Measurements from ENCODE around the gene KRT39. TPM values are rescaled to one million over a fixed set of nuclear protein-coding genes. Genes with fewer than 3 reads are reported as not detected.
"Not testable (repeated sequence)": the region's sequence is repeated elsewhere in the genome, so short reads cannot be mapped to it uniquely, and the experiment has no call there.

Gene KRT39
- polyA plus RNA-seq (2014; cell fraction: cytosol; rRNA removed), result not detected in 2 replicates
- polyA plus RNA-seq (2014; cell fraction: nucleus; rRNA removed), result not detected in 2 replicates

- DNase-seq (ENCODE audit: low spot score), result no peak
Measured at GRCh38 chr17:40966848-40967247, at the start of gene KRT39. TSS of gene KRT39 (minus strand) at chr17:40966948. CDS start at chr17:40966856, 92 bp downstream.

GRCh38 chr17:41015454-41015853 is 48.7 kb upstream of the KRT39 start:
- DNase-seq (ENCODE audit: low spot score), result no peak

- DNase-seq (ENCODE audit: low spot score), result peak; percentile 35
Measured at GRCh38 chr17:41013606-41014005, 46.9 kb upstream of the KRT39 start.

- DNase-seq (ENCODE audit: low spot score), result no peak
Measured at GRCh38 chr17:41013181-41013580, 46.4 kb upstream of the KRT39 start.

- DNase-seq (ENCODE audit: low spot score), result no peak
Measured at GRCh38 chr17:41012326-41013120, 45.8 kb upstream of the KRT39 start.

GRCh38 chr17:41010441-41010840 is 43.7 kb upstream of the KRT39 start:
- DNase-seq (ENCODE audit: low spot score), result no peak

GRCh38 chr17:41009936-41010335 is 43.2 kb upstream of the KRT39 start:
- DNase-seq (ENCODE audit: low spot score), result no peak

GRCh38 chr17:41009301-41009760 is 42.6 kb upstream of the KRT39 start:
- no peak for DNase-seq (ENCODE audit: low spot score)

GRCh38 chr17:41008811-41009210 is 42.1 kb upstream of the KRT39 start, which contains the start of gene KRTAP3-1:
TSS of gene KRTAP3-1 (minus strand) at chr17:41009128. CDS start at chr17:41009074, 54 bp downstream.
- DNase-seq (ENCODE audit: low spot score), result no peak

GRCh38 chr17:41004397-41004796 is 37.6 kb upstream of the KRT39 start:
- no peak for DNase-seq (ENCODE audit: low spot score)

GRCh38 chr17:41003926-41004325 is 37.2 kb upstream of the KRT39 start:
- no peak for DNase-seq (ENCODE audit: low spot score)

- DNase-seq (ENCODE audit: low spot score), result no peak
Measured at GRCh38 chr17:41002814-41003213, 36.1 kb upstream of the KRT39 start.

- DNase-seq (ENCODE audit: low spot score), result no peak
Measured at GRCh38 chr17:41001795-41002194, 35.0 kb upstream of the KRT39 start.

GRCh38 chr17:40999563-40999962 is 32.8 kb upstream of the KRT39 start, which contains the start of gene KRTAP3-2:
TSS of gene KRTAP3-2 (minus strand) at chr17:40999906. CDS start at chr17:40999853, 53 bp downstream.
- DNase-seq (ENCODE audit: low spot score), result not testable (repeated sequence)

GRCh38 chr17:40997361-40997760 is 30.6 kb upstream of the KRT39 start:
- DNase-seq (ENCODE audit: low spot score), result no peak

GRCh38 chr17:40996829-40997228 is 30.1 kb upstream of the KRT39 start:
- no peak for DNase-seq (ENCODE audit: low spot score)

- DNase-seq (ENCODE audit: low spot score), result no peak
Measured at GRCh38 chr17:40995116-40995515, 28.4 kb upstream of the KRT39 start.

GRCh38 chr17:40993839-40994238 is 27.1 kb upstream of the KRT39 start, which contains the start of gene KRTAP3-3:
TSS of gene KRTAP3-3 (minus strand) at chr17:40994164. CDS start at chr17:40994097, 67 bp downstream.
- no peak for DNase-seq (ENCODE audit: low spot score)

- DNase-seq (ENCODE audit: low spot score), result no peak
Measured at GRCh38 chr17:40993084-40993483, 26.3 kb upstream of the KRT39 start.

- DNase-seq (ENCODE audit: low spot score), result no peak
Measured at GRCh38 chr17:40992666-40993065, 25.9 kb upstream of the KRT39 start.

GRCh38 chr17:40986920-40987319 is 20.2 kb upstream of the KRT39 start:
- no peak for DNase-seq (ENCODE audit: low spot score)

- DNase-seq (ENCODE audit: low spot score), result no peak
Measured at GRCh38 chr17:40984226-40984625, 17.5 kb upstream of the KRT39 start, which contains the start of gene KRT40. TSS of gene KRT40 (minus strand) at chr17:40984326. CDS start at chr17:40984273, 53 bp downstream.

- DNase-seq (ENCODE audit: low spot score), result no peak
Measured at GRCh38 chr17:40981115-40981514, 14.4 kb upstream of the KRT39 start.

All from SK-N-DZ (cell line).